HFFc6 (cell line): ENCODE measurements around the gene RPS6KA2. TPM values are rescaled to one million over a fixed set of nuclear protein-coding genes. Genes with fewer than 3 reads are reported as not detected.

Experiments used
- DNase-seq: peaks from one replicate; pipeline ENCODE4 v3.0.0-alpha.2; 2018
- H3K27ac Mint-ChIP-seq: 2 replicates; pipeline ENCODE4 v1.8.0; 2020; ENCODE audit warnings: mild to moderate bottlenecking, mixed read lengths
- H3K27me3 Mint-ChIP-seq: 2 replicates; pipeline ENCODE4 v1.8.0; 2021; ENCODE audit warnings: mild to moderate bottlenecking, moderate library complexity, mixed read lengths; ENCODE audit not compliant: insufficient read depth
- H3K36me3 Mint-ChIP-seq: 2 replicates; pipeline ENCODE4 v1.8.0; 2021; ENCODE audit warnings: low read depth, mixed read lengths
- H3K4me1 Mint-ChIP-seq: 2 replicates; pipeline ENCODE4 v1.8.0; 2020; ENCODE audit warnings: low read depth, mixed read lengths
- H3K4me3 Mint-ChIP-seq: 2 replicates; pipeline ENCODE4 v1.8.0; 2020; ENCODE audit warnings: mild to moderate bottlenecking, moderate library complexity, mixed read lengths
- H3K9me3 Mint-ChIP-seq: 2 replicates; pipeline ENCODE4 v1.8.0; 2020; ENCODE audit warnings: mild to moderate bottlenecking, mixed read lengths
- total RNA-seq, 6 experiments: library from RNA; stranded (reverse); fragmentation: NEBNext Ultra II Directional; extraction: Animal tissue kit (Norgen Biotek cat#: 25700); gene quantifications; 2 replicates in 1 of 6; 3 replicates in 5 of 6; pipeline ENCODE4 v1.2.3, GENCODE V29; 2021
- TF ChIP-seq, protein P1 (sequence below): fragments of 200-600 bp; sonication (generic); IDR thresholded peaks from 2 replicates; pipeline ENCODE4 v1.5.0; 2021; ENCODE audit warnings: antibody characterized with exemption, mild to moderate bottlenecking

Gene RPS6KA2
- total RNA-seq, 6 experiments from 2014 or later, result 10.1 to 13.9 (median 11.9) TPM

- TF ChIP-seq, protein P1, sequence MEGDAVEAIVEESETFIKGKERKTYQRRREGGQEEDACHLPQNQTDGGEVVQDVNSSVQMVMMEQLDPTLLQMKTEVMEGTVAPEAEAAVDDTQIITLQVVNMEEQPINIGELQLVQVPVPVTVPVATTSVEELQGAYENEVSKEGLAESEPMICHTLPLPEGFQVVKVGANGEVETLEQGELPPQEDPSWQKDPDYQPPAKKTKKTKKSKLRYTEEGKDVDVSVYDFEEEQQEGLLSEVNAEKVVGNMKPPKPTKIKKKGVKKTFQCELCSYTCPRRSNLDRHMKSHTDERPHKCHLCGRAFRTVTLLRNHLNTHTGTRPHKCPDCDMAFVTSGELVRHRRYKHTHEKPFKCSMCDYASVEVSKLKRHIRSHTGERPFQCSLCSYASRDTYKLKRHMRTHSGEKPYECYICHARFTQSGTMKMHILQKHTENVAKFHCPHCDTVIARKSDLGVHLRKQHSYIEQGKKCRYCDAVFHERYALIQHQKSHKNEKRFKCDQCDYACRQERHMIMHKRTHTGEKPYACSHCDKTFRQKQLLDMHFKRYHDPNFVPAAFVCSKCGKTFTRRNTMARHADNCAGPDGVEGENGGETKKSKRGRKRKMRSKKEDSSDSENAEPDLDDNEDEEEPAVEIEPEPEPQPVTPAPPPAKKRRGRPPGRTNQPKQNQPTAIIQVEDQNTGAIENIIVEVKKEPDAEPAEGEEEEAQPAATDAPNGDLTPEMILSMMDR, result no peak
- Mint-ChIP-seq H3K36me3 (no peaks in the 10 kb centered on the region), H3K27me3 (peaks cover 1% of the 10 kb centered on the region), H3K9me3 (no peaks in the 10 kb centered on the region), H3K27ac (peak overlapping the region; percentile 94), H3K4me3 (peak overlapping the region; percentile 90), H3K4me1 (peaks cover 53% of the 10 kb centered on the region)
- no peak for DNase-seq
Measured at GRCh38 chr6:166627875-166628801, 1.1 kb upstream of the RPS6KA2 start.

- peaks cover 1% of the 10 kb centered on the region for H3K27me3 Mint-ChIP-seq
- no peaks in the 10 kb centered on the region for H3K36me3 Mint-ChIP-seq
- peak overlapping the region; percentile 86 for H3K4me3 Mint-ChIP-seq
- H3K27ac Mint-ChIP-seq, result no peak overlapping the region
- H3K9me3 Mint-ChIP-seq, result no peaks in the 10 kb centered on the region
- DNase-seq, result no peak
- TF ChIP-seq, protein P1, result no peak
- H3K4me1 Mint-ChIP-seq, result peaks cover 60% of the 10 kb centered on the region
Measured at GRCh38 chr6:166626177-166627032, 646 bp downstream of the RPS6KA2 start.

- DNase-seq, result no peak
- no peaks in the 10 kb centered on the region for H3K9me3 Mint-ChIP-seq
- H3K4me3 Mint-ChIP-seq, result 0 out of 2 replicates have a peak overlapping the region, but pooled peaks have one; percentile 86
- no peaks in the 10 kb centered on the region for H3K36me3 Mint-ChIP-seq
- H3K27me3 Mint-ChIP-seq, result peaks cover 1% of the 10 kb centered on the region; the same call in 1 of the 2 replicates
- peaks cover 62% of the 10 kb centered on the region for H3K4me1 Mint-ChIP-seq
- TF ChIP-seq, protein P1, result no peak
- no peak overlapping the region for H3K27ac Mint-ChIP-seq
Measured at GRCh38 chr6:166625356-166625755, 1.7 kb downstream of the RPS6KA2 start.

GRCh38 chr6:166624275-166624674 lies 2.8 kb downstream of the RPS6KA2 start:
- Mint-ChIP-seq H3K9me3 (no peaks in the 10 kb centered on the region), H3K4me3 (no peak overlapping the region), H3K27me3 (peaks cover 1% of the 10 kb centered on the region; the same call in 1 of the 2 replicates), H3K27ac (no peak overlapping the region), H3K36me3 (no peaks in the 10 kb centered on the region), H3K4me1 (peaks cover 62% of the 10 kb centered on the region)
- DNase-seq, result peak; percentile 27
- TF ChIP-seq, protein P1, result no peak

DNA sequence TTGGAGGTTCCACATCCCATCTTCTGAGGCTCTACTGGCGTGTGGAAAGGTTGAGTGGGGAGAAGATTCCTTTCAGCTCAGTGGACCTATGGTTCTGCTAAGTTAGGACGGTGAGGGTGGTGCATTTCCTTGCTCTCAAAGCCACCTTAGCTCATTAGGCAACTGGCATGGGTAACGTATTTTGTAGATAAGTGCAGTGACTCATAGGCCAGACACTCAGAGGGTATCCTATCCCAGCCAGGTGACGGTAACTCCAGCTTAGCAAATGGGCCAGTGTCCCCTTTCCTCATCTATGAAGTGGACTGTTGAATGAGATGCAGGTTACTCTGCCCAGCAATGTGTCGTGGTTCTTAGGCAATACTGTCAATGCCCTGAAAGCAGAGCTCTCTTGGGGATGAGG lies 3.7 kb downstream of the RPS6KA2 start:
- TF ChIP-seq, protein P1, result no peak
- Mint-ChIP-seq H3K27me3 (peaks cover 1% of the 10 kb centered on the region; the same call in 1 of the 2 replicates), H3K4me1 (peaks cover 62% of the 10 kb centered on the region), H3K9me3 (peaks cover 1% of the 10 kb centered on the region), H3K27ac (no peak overlapping the region), H3K36me3 (peaks cover 5% of the 10 kb centered on the region; the same call in 1 of the 2 replicates), H3K4me3 (no peak overlapping the region)
- no peak for DNase-seq
